ENCODE results near the gene SCN4A.
"Not testable (repeated sequence)": the region's sequence is repeated elsewhere in the genome, so short reads cannot be mapped to it uniquely, and the experiment has no call there.

Gene SCN4A

GRCh38 chr17:63972796-63973195 is at the start of gene SCN4A:
Gene SCN4A, minus strand, starts transcription at chr17:63972918. Its CDS starts 77 bp downstream, at chr17:63972841.
- no peak for DNase-seq

GRCh38 chr17:64020056-64020766 is 47.5 kb upstream of the SCN4A start, which contains the start of gene ICAM2:
Gene ICAM2, minus strand, starts transcription at chr17:64020633. Its CDS starts 13,942 bp downstream, at chr17:64006691.
- no peak for DNase-seq

- not testable (repeated sequence) for DNase-seq
Observed at GRCh38 chr17:64019551-64019961, 46.8 kb upstream of the SCN4A start.

DNA sequence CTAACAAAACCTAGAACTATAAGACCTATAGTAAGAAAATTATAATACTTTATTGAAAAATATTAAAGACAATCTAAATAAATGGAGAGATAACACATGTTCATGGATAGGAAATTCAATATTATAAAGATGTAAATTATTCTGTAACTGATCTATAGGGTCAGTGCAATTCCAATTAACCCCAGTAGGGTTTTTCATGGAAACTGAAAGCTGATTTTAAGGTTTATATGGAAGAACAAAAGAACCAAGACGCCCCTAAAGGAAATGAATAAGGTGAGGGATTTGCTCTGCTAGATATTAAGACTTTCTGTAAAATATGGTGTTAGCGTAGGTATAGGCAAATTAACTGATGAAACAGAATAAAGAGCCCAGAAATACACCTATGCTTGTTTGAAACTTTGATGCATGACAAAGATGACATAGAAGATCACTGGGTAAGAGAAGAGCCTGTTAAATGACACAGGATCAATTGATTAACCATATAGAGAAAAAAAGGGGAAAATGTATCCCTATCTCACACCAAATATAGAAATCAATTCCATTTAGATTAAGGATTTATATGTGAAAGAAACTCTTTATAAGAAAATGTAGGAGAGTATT is 44.8 kb upstream of the SCN4A start:
- no peak for DNase-seq

- DNase-seq: no peak
Observed at GRCh38 chr17:64016974-64017373, 44.3 kb upstream of the SCN4A start.

DNA sequence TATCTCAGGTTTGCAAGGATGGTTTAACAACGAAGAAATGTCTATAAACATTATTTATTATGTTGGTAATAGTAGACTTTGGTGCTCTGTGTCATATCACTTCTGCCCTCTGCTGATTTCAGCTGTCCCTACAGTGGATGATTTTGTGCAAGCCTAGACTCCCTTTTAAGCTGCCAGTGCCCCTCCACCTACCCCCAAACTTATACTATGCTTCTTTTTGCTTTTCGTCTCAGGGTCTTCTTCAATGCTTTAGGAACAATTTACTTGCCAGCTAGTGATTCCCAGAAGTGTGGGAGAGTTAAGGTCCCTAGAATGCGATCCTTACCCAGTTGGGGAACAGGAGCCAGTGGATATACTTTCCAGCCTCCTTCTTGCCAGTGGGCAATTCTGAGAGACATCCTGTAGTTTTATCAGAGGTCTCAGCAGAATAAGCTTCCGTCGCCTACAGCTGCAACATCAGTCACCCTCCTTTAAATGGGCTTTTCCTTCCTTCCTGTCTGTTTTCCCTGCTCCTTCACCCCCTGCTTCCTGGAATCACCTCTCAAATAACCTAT is 43.6 kb upstream of the SCN4A start:
- DNase-seq: no peak

- no peak for DNase-seq
Observed at GRCh38 chr17:64015447-64015846, 42.7 kb upstream of the SCN4A start.

GRCh38 chr17:64009571-64010402 is 37.1 kb upstream of the SCN4A start:
- DNase-seq: peak; percentile 52

DNA sequence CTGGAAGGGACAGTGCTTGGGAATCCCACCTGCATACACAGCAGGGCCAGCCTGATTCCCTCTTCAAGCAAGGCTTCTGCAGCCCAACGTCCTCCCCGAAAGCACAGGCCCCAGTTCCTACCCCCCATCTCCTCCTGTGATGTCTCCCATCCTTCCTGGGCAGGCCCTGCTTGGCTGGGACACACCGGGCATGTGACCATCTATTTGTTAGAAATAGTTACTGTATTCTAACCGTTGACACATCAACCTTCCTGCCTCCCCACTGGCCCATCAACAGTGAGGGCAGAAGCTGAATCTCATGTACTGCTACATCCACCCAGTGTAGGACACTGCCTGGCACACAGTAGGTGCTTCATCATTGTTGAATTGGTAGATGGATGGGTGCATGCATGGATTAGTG is 36.1 kb upstream of the SCN4A start:
- no peak for DNase-seq

DNA sequence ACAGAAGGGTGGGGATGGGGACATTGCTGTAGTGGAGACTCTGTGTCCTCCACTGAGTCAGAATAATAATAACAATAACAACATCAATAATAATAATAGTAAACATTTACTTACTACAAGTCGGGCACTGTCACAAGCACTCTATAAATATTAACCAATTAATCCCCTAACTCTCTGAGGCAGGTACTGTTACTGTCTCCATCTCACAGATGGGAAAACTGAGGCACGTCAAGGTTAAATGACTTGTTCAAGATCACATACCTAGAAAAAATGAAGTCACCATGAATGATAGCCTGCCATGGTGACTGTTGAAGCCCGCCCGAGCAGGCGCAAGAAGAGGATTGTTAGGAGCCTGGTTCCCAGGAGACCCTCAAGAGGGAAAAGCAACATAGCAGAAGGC is 35.6 kb upstream of the SCN4A start:
- no peak for DNase-seq

- no peak for DNase-seq
Observed at GRCh38 chr17:64007838-64008282, 35.1 kb upstream of the SCN4A start.

GRCh38 chr17:64007089-64007837 is 34.5 kb upstream of the SCN4A start:
- DNase-seq: not testable (repeated sequence)

GRCh38 chr17:64006361-64007088 is 33.8 kb upstream of the SCN4A start:
- DNase-seq: no peak

DNA sequence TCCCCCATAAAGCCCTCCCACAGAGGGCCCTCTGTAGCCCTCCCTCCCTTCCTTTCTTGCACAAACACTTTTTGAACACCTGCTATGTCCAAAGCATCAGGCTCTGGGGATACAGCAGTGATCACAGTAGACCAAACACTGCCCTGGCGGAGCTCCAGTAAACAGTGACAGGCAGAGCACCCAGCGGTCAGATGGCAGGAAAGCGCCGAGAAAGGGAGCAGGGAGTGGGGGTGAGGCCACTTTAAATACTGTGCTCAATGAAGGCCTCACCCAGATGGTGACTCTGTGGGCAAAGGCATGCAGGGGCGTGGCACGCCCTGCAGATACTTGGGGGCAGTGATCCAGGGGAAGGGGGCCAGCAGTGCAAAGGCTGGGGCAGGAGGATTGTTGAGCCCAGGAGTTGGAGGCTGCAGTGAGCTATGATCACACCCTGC is 33.0 kb upstream of the SCN4A start:
- DNase-seq: peak; percentile 28

DNA sequence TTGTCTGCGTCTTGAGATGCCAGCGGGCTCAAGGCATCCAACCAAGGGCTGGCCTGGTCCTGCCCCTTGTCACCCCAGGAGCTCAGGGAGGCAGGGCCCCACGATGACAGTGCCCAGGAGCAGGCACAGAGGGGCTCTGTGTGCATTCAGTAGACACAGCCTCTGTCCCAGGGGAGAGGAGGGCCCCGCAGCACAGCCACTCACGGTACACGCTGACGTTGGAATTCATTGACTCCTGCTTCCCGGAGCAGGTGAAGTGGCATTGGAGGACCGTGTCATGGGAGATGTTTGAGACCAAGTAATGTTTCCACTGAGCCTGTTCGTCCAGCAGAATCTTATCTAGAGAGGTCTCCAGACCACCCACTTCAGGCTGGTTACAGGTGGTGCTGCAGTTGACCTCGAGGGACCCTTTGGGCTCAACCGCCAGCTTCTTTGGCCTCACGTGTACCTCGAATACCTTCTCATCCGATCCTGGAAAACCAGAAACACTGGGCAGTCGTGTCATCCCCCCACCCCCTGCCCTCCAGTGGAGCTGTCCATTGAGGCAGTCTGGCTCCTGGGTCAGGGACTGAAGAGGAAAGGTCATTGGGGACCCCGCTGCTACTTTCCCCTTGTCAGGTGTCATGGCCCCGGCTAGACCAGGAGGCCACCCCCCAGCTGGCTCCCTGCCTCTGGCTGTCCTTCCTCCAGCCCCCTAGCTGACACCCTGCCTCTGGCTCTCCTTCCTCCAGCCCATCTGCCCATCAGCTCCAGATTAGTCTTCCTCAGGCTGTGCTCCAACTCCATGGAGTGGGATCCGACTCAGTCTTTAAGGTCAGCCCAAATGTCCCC is 32.4 kb upstream of the SCN4A start:
- DNase-seq: no peak

GRCh38 chr17:64004218-64004770 is 31.6 kb upstream of the SCN4A start:
- DNase-seq: no peak

DNA sequence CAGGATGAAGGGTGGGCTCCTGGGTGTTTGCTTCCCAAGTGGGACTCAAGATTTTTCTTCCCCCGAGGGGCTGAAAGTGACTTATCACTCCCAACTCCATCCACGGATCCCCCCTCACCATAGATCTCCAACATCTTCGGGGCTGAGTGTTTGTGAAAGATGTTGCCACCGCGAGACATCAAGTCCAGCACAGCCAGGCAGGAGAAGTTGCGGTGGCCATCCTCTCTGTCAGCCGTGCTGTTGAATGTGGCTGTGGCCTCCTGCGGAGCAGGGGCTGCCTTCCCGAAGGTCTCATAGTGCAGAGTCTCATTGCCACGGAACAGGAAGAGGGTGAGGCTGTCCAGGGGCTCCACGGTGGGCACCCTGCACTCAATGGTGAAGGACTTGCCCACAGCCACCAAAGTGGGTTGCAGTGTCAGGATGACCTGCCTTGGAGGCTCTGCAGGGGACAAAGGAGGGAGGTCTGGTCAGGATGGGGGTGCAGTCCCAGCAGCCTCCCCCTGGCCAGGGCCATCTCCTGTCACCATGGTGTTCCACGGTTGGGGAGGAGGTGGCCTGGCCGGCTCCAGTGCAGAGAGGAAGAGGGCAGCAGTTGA is 30.9 kb upstream of the SCN4A start:
- no peak for DNase-seq

DNA sequence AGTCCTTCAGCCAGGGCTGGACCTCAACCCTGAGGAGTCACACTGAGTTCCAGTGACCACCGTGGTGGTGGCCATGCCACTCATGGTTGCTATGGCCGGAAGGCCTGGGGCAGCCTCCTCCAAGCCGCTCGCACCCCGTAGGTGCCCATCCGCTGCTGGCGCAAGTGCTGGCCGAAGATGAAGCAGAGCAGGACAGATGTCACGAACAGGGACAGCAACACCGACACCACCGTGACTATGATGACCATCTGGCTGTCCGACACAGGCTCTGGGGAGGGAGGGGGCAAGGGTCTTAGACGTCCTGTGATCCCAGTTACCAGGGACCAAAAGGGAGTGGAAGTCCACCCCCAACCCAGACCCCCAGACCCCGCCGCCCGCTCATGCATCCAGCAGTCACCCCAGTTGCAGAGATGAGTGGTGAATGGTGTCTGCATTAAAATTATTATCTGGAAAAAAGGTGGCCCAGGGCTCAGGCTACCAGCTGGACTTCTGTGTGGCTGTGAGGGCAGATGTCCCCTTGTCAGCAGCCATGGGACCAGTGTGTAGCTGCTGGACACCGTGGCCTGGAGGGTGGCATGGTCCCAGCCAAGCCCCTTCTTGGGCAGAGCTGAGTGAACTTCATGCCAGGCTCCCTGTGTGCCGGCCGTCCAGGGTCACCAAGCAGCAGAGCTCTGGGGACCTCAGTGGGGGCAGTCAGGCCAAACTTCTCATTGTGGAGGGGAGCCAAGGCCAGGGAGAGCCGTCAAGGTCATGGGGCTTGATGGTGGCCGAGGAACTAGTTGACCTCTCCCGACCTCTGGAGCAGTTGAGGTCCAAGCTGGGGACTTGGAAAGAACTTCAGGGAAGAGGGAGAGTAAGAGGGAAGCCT is 30.2 kb upstream of the SCN4A start:
- DNase-seq: no peak

Measured in EL (cell line).